Neural progenitor cell (in vitro differentiated cells): ENCODE data around the gene PCDHGB6.
"Not testable (repeated sequence)": the region's sequence is repeated elsewhere in the genome, so short reads cannot be mapped to it uniquely, and the experiment has no call there.

Experiments
- CTCF ChIP-seq: fragments of 200-600 bp; sonication (generic); IDR thresholded peaks from 2 replicates; pipeline ENCODE4 v1.5.1; 2017; ENCODE audit warnings: antibody characterized with exemption, mild to moderate bottlenecking
- EZH2 ChIP-seq: fragments of 200-600 bp; sonication (generic); IDR thresholded peaks from 2 replicates; pipeline ENCODE4 v1.6.1; 2017; ENCODE audit warnings: antibody characterized with exemption, mild to moderate bottlenecking, moderate library complexity
- EZH2phosphoT487 ChIP-seq: fragments of 200-600 bp; sonication (generic); IDR thresholded peaks from 2 replicates; pipeline ENCODE4 v1.6.1; 2017; ENCODE audit warnings: antibody characterized with exemption

GRCh38 chr5:141407790-141408505 lies at the start of gene PCDHGB6:
- TF ChIP-seq CTCF = peak; percentile 80
- TF ChIP-seq EZH2, EZH2phosphoT487: not testable (repeated sequence)
